Measurements from ENCODE around the gene RTL1. TPM values are rescaled to one million over a fixed set of nuclear protein-coding genes. Genes with fewer than 3 reads are reported as not detected.

RTL1 gene
- total RNA-seq, 1 donor from 2014 or later: not detected

DNA sequence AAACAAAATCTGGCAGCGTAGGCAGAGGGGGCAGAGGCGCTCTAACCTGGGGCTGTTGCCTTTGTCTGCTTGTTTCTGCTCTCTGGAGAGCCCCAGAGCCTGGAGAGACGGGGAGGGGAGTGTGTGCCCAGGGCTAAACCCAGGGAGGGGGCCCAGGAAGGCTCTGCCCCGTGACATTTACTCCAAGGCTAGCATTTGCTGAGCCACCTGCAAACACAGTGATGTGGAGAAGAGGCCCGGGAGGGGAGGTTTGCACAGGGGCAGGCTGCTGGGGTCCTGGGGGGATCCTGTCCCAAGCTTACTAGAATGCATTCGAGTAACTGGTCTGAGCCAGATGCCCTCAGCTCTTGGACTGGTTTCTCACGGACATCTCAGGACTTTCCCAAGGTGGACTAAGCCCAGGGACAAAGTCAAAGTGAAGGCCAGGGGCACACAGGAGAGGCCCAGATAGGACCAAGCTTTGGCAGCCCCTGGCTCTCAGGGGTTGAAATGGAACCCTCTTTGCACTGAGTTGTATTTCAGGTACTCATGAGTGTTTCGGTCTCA lies 65.6 kb downstream of the RTL1 start:
- Histone ChIP-seq H3K4me1 (no peaks in the 10 kb centered on the region), H3K27me3 (peaks cover 17% of the 10 kb centered on the region), H3K36me3 (no peaks in the 10 kb centered on the region), H3K27ac (no peak overlapping the region), H3K9me3 (no peaks in the 10 kb centered on the region), H3K4me3 (no peak overlapping the region)
- no peak for ATAC-seq
- TF ChIP-seq, protein P1, sequence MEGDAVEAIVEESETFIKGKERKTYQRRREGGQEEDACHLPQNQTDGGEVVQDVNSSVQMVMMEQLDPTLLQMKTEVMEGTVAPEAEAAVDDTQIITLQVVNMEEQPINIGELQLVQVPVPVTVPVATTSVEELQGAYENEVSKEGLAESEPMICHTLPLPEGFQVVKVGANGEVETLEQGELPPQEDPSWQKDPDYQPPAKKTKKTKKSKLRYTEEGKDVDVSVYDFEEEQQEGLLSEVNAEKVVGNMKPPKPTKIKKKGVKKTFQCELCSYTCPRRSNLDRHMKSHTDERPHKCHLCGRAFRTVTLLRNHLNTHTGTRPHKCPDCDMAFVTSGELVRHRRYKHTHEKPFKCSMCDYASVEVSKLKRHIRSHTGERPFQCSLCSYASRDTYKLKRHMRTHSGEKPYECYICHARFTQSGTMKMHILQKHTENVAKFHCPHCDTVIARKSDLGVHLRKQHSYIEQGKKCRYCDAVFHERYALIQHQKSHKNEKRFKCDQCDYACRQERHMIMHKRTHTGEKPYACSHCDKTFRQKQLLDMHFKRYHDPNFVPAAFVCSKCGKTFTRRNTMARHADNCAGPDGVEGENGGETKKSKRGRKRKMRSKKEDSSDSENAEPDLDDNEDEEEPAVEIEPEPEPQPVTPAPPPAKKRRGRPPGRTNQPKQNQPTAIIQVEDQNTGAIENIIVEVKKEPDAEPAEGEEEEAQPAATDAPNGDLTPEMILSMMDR (IDR thresholded peaks at IDR 0.05): no peak
- DNase-seq: no peak
- intact Hi-C loops (cut with DNase I): no loop called here

DNA sequence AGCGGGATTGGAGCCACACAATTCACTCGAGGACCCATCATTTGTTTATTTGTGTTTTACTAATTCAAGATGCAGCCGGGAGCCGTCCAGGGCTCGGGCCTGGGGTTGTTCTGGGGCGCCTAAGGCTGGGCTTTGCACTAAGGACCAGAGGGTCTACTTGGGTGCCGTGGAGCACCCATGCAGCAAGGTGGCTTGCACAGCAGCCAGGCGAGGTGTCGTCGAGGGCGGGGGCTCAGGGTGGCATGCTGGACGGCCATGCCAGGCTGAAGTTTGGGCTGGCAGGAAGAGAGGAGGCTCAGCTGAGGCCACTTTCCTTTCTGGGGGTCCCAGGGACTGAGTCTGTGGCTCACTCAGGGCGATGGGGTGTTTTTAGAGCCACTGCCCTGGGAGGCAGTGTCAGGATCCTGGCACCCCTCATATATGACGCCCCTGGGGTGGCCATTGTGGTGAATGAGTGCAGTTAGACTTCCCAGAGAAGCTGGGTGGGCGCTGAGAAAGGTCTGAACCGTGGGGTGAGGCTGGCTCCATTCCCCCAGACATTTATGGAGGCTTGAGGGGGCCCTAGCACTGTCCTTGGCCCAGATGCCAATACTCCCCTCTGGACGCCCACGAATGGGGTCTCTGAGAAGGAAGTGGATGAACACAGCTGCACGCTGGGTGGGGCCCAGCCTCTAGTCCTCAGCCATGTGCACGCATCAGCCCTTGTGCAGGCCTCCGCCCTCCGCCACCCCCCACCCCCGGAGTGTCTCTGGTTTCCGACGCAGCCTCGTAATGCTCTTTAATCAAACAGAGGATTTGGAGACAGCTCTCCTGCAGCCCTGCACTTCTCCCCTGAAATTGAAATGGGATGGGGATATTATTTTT lies 66.3 kb downstream of the RTL1 start:
- Histone ChIP-seq H3K36me3 (no peaks in the 10 kb centered on the region), H3K4me1 (no peaks in the 10 kb centered on the region), H3K9me3 (no peaks in the 10 kb centered on the region), H3K4me3 (no peak overlapping the region), H3K27me3 (peaks cover 17% of the 10 kb centered on the region), H3K27ac (no peak overlapping the region)
- DNase-seq (no peak), ATAC-seq (no peak)
- TF ChIP-seq, protein P1 (IDR thresholded peaks at IDR 0.05): no peak
- intact Hi-C loops (cut with DNase I): no loop called here

DNA sequence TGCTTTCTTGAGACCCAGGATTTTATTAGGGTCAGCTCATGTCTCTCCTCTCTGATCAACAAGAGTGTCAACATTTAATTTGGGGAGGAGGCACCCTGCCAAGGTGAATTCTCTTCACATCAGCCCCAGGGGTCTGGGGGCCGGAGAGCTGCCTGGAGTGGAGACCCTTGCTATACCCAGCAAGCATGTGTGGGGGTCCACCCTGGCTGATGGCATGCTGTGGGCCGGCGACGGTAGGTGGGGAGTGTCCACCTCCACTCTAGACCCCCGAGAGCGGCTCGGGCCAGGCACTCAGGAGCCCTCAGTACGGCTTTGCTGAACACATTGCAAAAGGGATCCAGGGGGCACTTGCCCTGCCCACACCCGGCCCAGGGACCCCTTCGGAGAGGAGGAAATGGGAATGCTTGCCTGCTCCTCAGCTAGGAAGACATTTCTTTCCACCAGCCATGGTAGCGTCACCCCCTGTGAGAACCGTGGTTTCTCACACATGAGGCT lies 67.2 kb downstream of the RTL1 start:
- DNase-seq (no peak), ATAC-seq (no peak)
- TF ChIP-seq, protein P1 (IDR thresholded peaks at IDR 0.05): no peak
- no peaks in the 10 kb centered on the region for H3K9me3 ChIP-seq
- H3K4me3 ChIP-seq: no peak overlapping the region
- intact Hi-C loops (cut with DNase I): no loop called here
- no peak overlapping the region for H3K27ac ChIP-seq
- no peaks in the 10 kb centered on the region for H3K4me1 ChIP-seq
- H3K27me3 ChIP-seq: peaks cover 17% of the 10 kb centered on the region
- no peaks in the 10 kb centered on the region for H3K36me3 ChIP-seq

DNA sequence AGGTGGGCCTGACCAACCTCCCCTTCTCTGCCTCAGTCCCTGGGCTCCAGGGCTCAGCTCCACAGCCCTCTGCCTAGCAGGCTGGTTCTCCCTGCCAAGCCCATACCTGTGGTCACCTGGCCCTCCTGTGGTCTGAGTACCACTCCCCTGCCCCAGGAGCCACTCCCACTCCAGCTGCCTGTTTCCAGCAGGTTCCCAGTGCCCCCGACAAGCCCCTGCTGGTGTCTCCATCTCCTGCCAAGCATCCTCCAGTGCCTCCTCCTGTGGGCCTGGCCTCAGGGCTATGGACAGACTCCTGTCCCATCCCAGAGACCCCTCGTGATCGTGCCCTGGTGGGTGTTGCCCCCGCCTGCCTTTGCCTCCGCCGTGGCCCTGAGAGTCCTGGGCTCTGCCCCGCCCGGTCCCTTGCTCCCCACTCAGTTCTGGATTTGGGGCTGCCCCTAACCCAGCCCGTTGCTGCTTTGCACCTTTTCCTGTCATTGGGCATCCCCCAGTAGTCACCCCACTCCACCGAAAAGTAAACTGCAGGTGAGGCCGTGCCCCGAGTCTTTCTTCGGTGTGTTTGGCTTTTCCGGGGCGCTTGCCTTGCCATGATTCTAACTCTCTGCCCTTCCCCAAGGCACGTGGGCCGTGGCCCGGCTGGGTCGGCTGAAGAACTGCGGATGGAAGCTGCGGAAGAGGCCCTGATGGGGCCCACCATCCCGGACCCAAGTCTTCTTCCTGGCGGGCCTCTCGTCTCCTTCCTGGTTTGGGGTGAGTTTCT lies 67.8 kb downstream of the RTL1 start:
- no peaks in the 10 kb centered on the region for H3K4me1 ChIP-seq
- no peaks in the 10 kb centered on the region for H3K9me3 ChIP-seq
- TF ChIP-seq, protein P1 (IDR thresholded peaks at IDR 0.05): no peak
- peaks cover 17% of the 10 kb centered on the region for H3K27me3 ChIP-seq
- ATAC-seq: no peak
- H3K36me3 ChIP-seq: no peaks in the 10 kb centered on the region
- intact Hi-C loops (cut with DNase I): no loop called here
- DNase-seq: no peak
- no peak overlapping the region for H3K27ac ChIP-seq
- H3K4me3 ChIP-seq: no peak overlapping the region

DNA sequence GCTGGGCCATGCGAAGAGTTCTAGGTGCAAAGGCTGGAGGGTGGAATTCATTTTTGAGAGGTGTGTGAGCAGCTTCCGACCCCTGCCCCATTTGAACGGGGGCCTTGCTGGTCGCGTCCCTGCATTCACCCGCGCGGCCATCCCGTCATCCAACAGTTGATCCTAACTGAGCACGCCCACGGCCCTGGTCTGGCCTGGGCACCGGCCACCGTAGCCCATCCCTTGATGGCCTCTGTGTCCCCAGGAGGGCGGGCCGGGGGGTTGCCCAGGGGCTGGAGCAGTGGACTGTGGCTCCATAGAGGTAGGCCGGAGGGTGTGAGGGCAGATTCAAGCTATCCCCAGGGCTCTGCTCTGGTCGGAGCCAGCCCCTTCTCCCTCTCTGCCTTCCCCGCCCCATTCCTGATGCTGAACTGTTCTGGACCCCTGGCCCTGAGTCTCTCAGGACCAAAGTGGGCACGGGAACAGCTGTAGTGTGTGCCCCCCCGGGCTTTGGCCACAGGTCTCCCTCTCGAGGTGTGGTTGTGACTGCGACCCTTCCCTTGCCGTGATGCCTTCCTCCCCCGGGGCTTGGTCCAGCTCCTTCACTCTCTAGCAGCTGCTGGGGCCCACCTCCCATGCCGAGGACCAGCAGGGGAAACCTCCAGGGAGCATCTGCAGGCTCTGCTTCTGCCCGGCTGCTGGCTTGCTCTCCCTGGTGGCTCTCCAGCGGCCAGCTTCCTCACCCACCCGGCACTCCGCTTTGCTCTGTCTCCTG lies 68.6 kb downstream of the RTL1 start:
- Histone ChIP-seq H3K27ac (no peak overlapping the region), H3K27me3 (peaks cover 17% of the 10 kb centered on the region), H3K9me3 (no peaks in the 10 kb centered on the region), H3K4me3 (no peak overlapping the region), H3K4me1 (no peaks in the 10 kb centered on the region), H3K36me3 (no peaks in the 10 kb centered on the region)
- intact Hi-C loops (cut with DNase I): no loop called here
- TF ChIP-seq, protein P1 (IDR thresholded peaks at IDR 0.05): no peak
- no peak for DNase-seq
- no peak for ATAC-seq
